WTC11 (cell line): ENCODE results near the gene DNAJC3. TPM values are rescaled to one million over a fixed set of nuclear protein-coding genes. Genes with fewer than 3 reads are reported as not detected.

Experiments used
- ATAC-seq: fragments of 200-7000 bp; cut with Tn5 transposase; 2 replicates; pipeline ENCODE4 v1.10.0; 2021; ENCODE audit warnings: mild to moderate bottlenecking, moderate library complexity
- CTCF ChIA-PET: fragments of 300-600 bp; sonication (Branson Sonifier 250); formaldehyde crosslinking; loops from one replicate; lab custom pipeline; 2021; ENCODE audit warnings: antibody characterized with exemption; lab: Charles Lee
- POLR2A ChIA-PET: fragments of 350-600 bp; sonication (Branson Sonifier 250); formaldehyde crosslinking; loops from one replicate; lab custom pipeline; 2021; ENCODE audit warnings: antibody characterized with exemption; lab: Charles Lee
- DNase-seq: peaks from one replicate; pipeline ENCODE4 v3.0.0; 2021; ENCODE audit warnings: low spot score
- H3K27ac Mint-ChIP-seq: 2 replicates; pipeline ENCODE4 v1.8.0; 2021; ENCODE audit warnings: mixed read lengths
- H3K27me3 Mint-ChIP-seq: 2 replicates; pipeline ENCODE4 v1.8.0; 2021; ENCODE audit warnings: low read depth, mild to moderate bottlenecking, moderate library complexity, mixed read lengths
- H3K36me3 Mint-ChIP-seq: 2 replicates; pipeline ENCODE4 v1.8.0; 2021; ENCODE audit warnings: mixed read lengths
- H3K4me1 Mint-ChIP-seq: 2 replicates; pipeline ENCODE4 v1.8.0; 2022; ENCODE audit warnings: mixed read lengths
- H3K4me3 Mint-ChIP-seq: 2 replicates; pipeline ENCODE4 v1.8.0; 2021; ENCODE audit warnings: mild to moderate bottlenecking, moderate library complexity, mixed read lengths
- H3K9me3 Mint-ChIP-seq: 2 replicates; pipeline ENCODE4 v1.8.0; 2021; ENCODE audit warnings: mixed read lengths
- ARID4B ChIP-seq: sonication (generic); formaldehyde crosslinking; IDR thresholded peaks from 2 replicates; pipeline ENCODE4 v1.8.0; 2023; ENCODE audit warnings: missing genetic modification reagents, mild to moderate bottlenecking, borderline replicate concordance
- ATF2 ChIP-seq: sonication (generic); formaldehyde crosslinking; IDR thresholded peaks from 2 replicates; pipeline ENCODE4 v1.8.1; 2022; ENCODE audit warnings: low read depth, missing genetic modification reagents, borderline replicate concordance
- CDX4 ChIP-seq: fragments of 250-450 bp; sonication (Bioruptor Pico); IDR thresholded peaks from 2 replicates; pipeline ENCODE4 v1.9.0; 2021; ENCODE audit warnings: moderate library complexity, mild to moderate bottlenecking, inconsistent platforms, borderline replicate concordance
- CREB1 ChIP-seq: sonication (generic); formaldehyde crosslinking; IDR thresholded peaks from 2 replicates; pipeline ENCODE4 v1.8.0; 2023; ENCODE audit warnings: mild to moderate bottlenecking, missing genetic modification reagents
- FOXP1 ChIP-seq: sonication (generic); formaldehyde crosslinking; IDR thresholded peaks from 2 replicates; pipeline ENCODE4 v1.8.0; 2022; ENCODE audit warnings: missing genetic modification reagents, mild to moderate bottlenecking, moderate library complexity, borderline replicate concordance
- NFATC4 ChIP-seq: fragments of 250-450 bp; sonication (Bioruptor Pico); IDR thresholded peaks from 2 replicates; pipeline ENCODE4 v1.9.0; 2021; ENCODE audit warnings: mild to moderate bottlenecking
- NFE2L1 ChIP-seq: sonication (generic); formaldehyde crosslinking; IDR thresholded peaks from 2 replicates; pipeline ENCODE4 v1.8.1; 2023; ENCODE audit warnings: missing genetic modification reagents
- OVOL2 ChIP-seq: fragments of 250-450 bp; sonication (Bioruptor Pico); IDR thresholded peaks from 2 replicates; pipeline ENCODE4 v1.9.0; 2021; ENCODE audit warnings: mild to moderate bottlenecking, borderline replicate concordance
- PRRX2 ChIP-seq: fragments of 250-450 bp; sonication (Bioruptor Pico); IDR thresholded peaks from 2 replicates; pipeline ENCODE4 v1.8.0; 2021; ENCODE audit warnings: mild to moderate bottlenecking
- SMAD4 ChIP-seq: sonication (generic); formaldehyde crosslinking; IDR thresholded peaks from 2 replicates; pipeline ENCODE4 v1.8.0; 2022; ENCODE audit warnings: mild to moderate bottlenecking, missing genetic modification reagents
- TP53 ChIP-seq: sonication (generic); formaldehyde crosslinking; IDR thresholded peaks from 2 replicates; pipeline ENCODE4 v1.8.1; 2023; ENCODE audit warnings: mild to moderate bottlenecking, missing genetic modification reagents
- ZMAT4 ChIP-seq: fragments of 250-450 bp; sonication (Bioruptor Pico); IDR thresholded peaks from 2 replicates; pipeline ENCODE4 v1.9.0; 2021; ENCODE audit warnings: mild to moderate bottlenecking
- ZNF396 ChIP-seq: fragments of 250-450 bp; sonication (Bioruptor Pico); IDR thresholded peaks from 2 replicates; pipeline ENCODE4 v1.8.0; 2021; ENCODE audit warnings: mild to moderate bottlenecking, moderate library complexity, borderline replicate concordance
- ZSCAN18 ChIP-seq: fragments of 250-450 bp; sonication (Bioruptor Pico); IDR thresholded peaks from 2 replicates; pipeline ENCODE4 v2.1.2; 2022; ENCODE audit warnings: mild to moderate bottlenecking, moderate library complexity
- total RNA-seq: library from RNA; stranded (reverse); gene quantifications from 3 replicates; pipeline ENCODE4 v1.2.3, GENCODE V29; 2021
- TF ChIP-seq, protein P1 (sequence below): fragments of 250-450 bp; sonication (Bioruptor Pico); conservative IDR thresholded peaks from 2 replicates; pipeline ENCODE4 v1.9.0; 2021; ENCODE audit warnings: mild to moderate bottlenecking
- TF ChIP-seq, protein P2 (sequence below): sonication (generic); formaldehyde crosslinking; IDR thresholded peaks from 2 replicates; pipeline ENCODE4 v1.8.0; 2023; ENCODE audit warnings: mild to moderate bottlenecking, missing genetic modification reagents

DNAJC3 gene
- total RNA-seq, 1 experiment from 2014 or later: 20.0 TPM

GRCh38 chr13:95642999-95643398 is 33.9 kb upstream of the DNAJC3 start (continued):
- TF ChIP-seq, protein P1, sequence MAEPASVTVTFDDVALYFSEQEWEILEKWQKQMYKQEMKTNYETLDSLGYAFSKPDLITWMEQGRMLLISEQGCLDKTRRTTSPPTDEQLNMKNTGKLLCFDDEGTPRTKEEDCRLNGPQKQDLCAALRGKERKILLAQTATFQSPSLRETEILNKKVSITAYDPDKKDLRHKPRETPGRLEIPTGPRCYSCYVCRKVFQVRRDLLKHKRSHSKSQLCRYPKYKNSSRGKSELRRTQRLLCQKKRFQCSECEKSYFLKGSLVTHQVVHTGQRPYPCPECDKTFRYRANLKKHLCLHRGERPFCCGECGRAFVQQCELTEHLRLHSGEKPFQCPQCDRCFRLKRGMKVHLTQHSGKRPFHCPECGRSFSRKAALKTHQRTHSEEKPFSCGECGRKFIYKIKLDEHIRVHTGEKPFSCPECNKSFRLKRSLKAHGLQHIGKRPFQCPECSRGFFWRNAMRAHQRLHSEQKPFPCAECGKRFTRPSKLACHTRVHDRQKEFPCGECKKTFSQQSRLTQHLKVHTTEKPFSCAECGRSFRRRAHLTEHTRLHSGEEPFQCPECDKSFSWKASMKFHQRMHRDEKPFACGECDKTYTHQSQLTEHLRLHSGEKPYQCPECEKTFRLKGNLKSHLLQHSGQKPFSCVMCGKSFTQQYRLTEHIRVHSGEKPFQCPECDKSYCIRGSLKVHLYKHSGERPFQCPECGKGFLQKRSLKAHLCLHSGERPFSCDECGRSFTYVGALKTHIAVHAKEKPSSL: no peak
- TF ChIP-seq, protein P2, sequence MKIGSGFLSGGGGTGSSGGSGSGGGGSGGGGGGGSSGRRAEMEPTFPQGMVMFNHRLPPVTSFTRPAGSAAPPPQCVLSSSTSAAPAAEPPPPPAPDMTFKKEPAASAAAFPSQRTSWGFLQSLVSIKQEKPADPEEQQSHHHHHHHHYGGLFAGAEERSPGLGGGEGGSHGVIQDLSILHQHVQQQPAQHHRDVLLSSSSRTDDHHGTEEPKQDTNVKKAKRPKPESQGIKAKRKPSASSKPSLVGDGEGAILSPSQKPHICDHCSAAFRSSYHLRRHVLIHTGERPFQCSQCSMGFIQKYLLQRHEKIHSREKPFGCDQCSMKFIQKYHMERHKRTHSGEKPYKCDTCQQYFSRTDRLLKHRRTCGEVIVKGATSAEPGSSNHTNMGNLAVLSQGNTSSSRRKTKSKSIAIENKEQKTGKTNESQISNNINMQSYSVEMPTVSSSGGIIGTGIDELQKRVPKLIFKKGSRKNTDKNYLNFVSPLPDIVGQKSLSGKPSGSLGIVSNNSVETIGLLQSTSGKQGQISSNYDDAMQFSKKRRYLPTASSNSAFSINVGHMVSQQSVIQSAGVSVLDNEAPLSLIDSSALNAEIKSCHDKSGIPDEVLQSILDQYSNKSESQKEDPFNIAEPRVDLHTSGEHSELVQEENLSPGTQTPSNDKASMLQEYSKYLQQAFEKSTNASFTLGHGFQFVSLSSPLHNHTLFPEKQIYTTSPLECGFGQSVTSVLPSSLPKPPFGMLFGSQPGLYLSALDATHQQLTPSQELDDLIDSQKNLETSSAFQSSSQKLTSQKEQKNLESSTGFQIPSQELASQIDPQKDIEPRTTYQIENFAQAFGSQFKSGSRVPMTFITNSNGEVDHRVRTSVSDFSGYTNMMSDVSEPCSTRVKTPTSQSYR: no peak
- no peak for TF ChIP-seq ZSCAN18 (CRISPR knock-in tag)
- TF ChIP-seq NFATC4 (CRISPR knock-in tag): no peak
- TF ChIP-seq SMAD4 (CRISPR knock-in tag): no peak
- no peak for TF ChIP-seq ARID4B (CRISPR knock-in tag)
- no peak for TF ChIP-seq ATF2 (CRISPR knock-in tag)
- no peak for TF ChIP-seq FOXP1
- TF ChIP-seq ZMAT4 (CRISPR knock-in tag): no peak
- no peak for TF ChIP-seq ZNF396 (CRISPR knock-in tag)
- no peak for TF ChIP-seq OVOL2 (CRISPR knock-in tag)

- no peak overlapping the region for H3K27ac Mint-ChIP-seq
- peaks cover 9% of the 10 kb centered on the region for H3K27me3 Mint-ChIP-seq
- ChIA-PET POLR2A (interaction anchor here (0.8 to 2.9 kb wide), 3 partner anchors 19 to 33 kb away, joined by 3 to 17 read pairs (median 3); partner anchors contain the start of gene DNAJC3), CTCF (interaction anchor here (0.9 to 3.6 kb wide), 6 partner anchors 17 to 337 kb away, joined by 3 to 30 read pairs (median 8); partner anchors contain the start of genes CLDN10 and DNAJC3)
- peaks cover 19% of the 10 kb centered on the region for H3K36me3 Mint-ChIP-seq
- ATAC-seq: no peak; the same call in 1 of the 2 replicates
- H3K4me3 Mint-ChIP-seq: peak overlapping the region; percentile 89
- H3K9me3 Mint-ChIP-seq: peaks cover 2% of the 10 kb centered on the region; the same call in 1 of the 2 replicates
- peaks cover 19% of the 10 kb centered on the region for H3K4me1 Mint-ChIP-seq
- DNase-seq: no peak
- TF ChIP-seq CDX4 (no peak), NFE2L1 (CRISPR knock-in tag) (no peak), PRRX2 (CRISPR knock-in tag) (no peak), TP53 (CRISPR knock-in tag) (no peak), ZSCAN18 (CRISPR knock-in tag) (no peak), CREB1 (CRISPR knock-in tag) (no peak)
These were observed 33.4 kb upstream of the DNAJC3 start for GRCh38 chr13:95643571-95643935.
